Nephron (organoid): Measurements from ENCODE around the gene BDNF.

ENCODE experiments used
- H3K27ac Mint-ChIP-seq, 3 experiments: 2 replicates each; pipeline ENCODE4 v1.8.0; 2020; ENCODE audit warnings: mixed read lengths in 3 of 3, mild to moderate bottlenecking in 2 of 3, moderate library complexity in 1 of 3
- H3K27me3 Mint-ChIP-seq: 2 replicates; pipeline ENCODE4 v1.8.0; 2021; ENCODE audit warnings: low read depth, mild to moderate bottlenecking, moderate library complexity, mixed read lengths
- H3K36me3 Mint-ChIP-seq: 2 replicates; pipeline ENCODE4 v1.8.0; 2020; ENCODE audit warnings: low read depth, mixed read lengths
- H3K4me1 Mint-ChIP-seq: 2 replicates; pipeline ENCODE4 v1.8.0; 2020; ENCODE audit warnings: mixed read lengths
- H3K4me3 Mint-ChIP-seq, 3 experiments: 2 replicates each; pipeline ENCODE4 v1.8.0; 2020; ENCODE audit warnings: mild to moderate bottlenecking in 3 of 3, mixed read lengths in 3 of 3, moderate library complexity in 2 of 3
- H3K9me3 Mint-ChIP-seq: 2 replicates; pipeline ENCODE4 v1.8.0; 2020; ENCODE audit warnings: mixed read lengths
- CTCF ChIP-seq, 3 experiments: fragments of 200-600 bp; sonication (generic); IDR thresholded peaks; one replicate each; pipeline ENCODE4 v1.5.0; 2021; ENCODE audit warnings: antibody characterized with exemption in 3 of 3; ENCODE audit not compliant: unreplicated experiment in 3 of 3

The BDNF gene

DNA sequence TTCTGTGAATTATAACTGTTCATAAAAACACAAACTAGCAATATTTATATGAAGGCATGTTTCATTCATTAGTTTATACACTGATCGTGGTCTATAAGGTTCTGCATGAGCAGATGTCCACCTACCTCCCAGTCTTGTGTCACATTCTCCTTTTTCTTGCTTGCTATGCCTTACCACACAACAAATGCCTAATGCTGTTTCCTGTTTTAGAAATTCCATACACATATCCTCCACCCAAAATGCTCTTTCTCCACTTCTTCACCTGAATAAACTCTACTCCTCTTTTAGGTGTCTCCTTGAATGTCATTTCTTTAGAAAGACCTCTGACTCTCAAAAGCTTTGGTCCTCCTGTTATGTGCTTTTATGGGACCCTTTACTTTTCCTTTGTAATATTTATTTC lies 88.9 kb downstream of the BDNF start:
- Mint-ChIP-seq H3K36me3 (no peaks in the 10 kb centered on the region), H3K4me3 (no peak overlapping the region), H3K27ac (no peak overlapping the region), H3K27me3 (no peaks in the 10 kb centered on the region), H3K9me3 (no peaks in the 10 kb centered on the region), H3K4me1 (peaks cover 9% of the 10 kb centered on the region)
- TF ChIP-seq CTCF (IDR thresholded peaks at IDR 0.05; ENCODE audit: unreplicated experiment in 3 of 3): no peak

- Mint-ChIP-seq H3K9me3 (no peaks in the 10 kb centered on the region), H3K4me3 (no peak overlapping the region), H3K27ac (no peak overlapping the region), H3K4me1 (peaks cover 9% of the 10 kb centered on the region), H3K36me3 (no peaks in the 10 kb centered on the region), H3K27me3 (no peaks in the 10 kb centered on the region)
- TF ChIP-seq CTCF (IDR thresholded peaks at IDR 0.05; ENCODE audit: unreplicated experiment in 3 of 3): no peak
These were observed 89.3 kb downstream of the BDNF start for GRCh38 chr11:27610946-27611345.

DNA sequence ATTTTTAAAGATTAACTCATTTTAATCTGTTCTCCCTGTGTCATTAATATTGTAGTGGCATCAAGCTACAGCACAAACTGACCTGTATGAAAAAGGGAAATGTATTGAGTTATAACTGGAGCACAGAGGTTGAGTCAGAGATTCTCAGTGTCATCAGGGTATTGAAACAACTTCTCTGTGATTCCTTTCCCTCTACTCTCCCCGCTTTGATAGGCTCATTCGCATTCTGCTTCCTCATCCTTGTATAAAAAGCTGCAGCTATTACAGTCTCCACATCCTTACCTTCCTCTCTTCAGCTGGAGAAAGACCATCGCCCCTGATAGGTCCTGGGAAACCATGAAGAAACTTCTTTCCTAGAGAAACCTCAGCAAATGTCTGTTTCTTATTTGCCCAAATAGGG lies 90.0 kb downstream of the BDNF start:
- no peak overlapping the region for H3K27ac Mint-ChIP-seq
- no peak overlapping the region for H3K4me3 Mint-ChIP-seq
- H3K27me3 Mint-ChIP-seq: no peaks in the 10 kb centered on the region
- TF ChIP-seq CTCF (IDR thresholded peaks at IDR 0.05; ENCODE audit: unreplicated experiment in 3 of 3): no peak
- H3K9me3 Mint-ChIP-seq: no peaks in the 10 kb centered on the region
- peaks cover 9% of the 10 kb centered on the region for H3K4me1 Mint-ChIP-seq
- H3K36me3 Mint-ChIP-seq: no peaks in the 10 kb centered on the region

- TF ChIP-seq CTCF (IDR thresholded peaks at IDR 0.05; ENCODE audit: unreplicated experiment in 3 of 3): no peak
- peaks cover 7% of the 10 kb centered on the region for H3K4me1 Mint-ChIP-seq
- H3K9me3 Mint-ChIP-seq: no peaks in the 10 kb centered on the region
- H3K27ac Mint-ChIP-seq: no peak overlapping the region
- no peak overlapping the region for H3K4me3 Mint-ChIP-seq
- no peaks in the 10 kb centered on the region for H3K36me3 Mint-ChIP-seq
- peaks cover under 1% of the 10 kb centered on the region for H3K27me3 Mint-ChIP-seq
These were observed 91.3 kb downstream of the BDNF start for GRCh38 chr11:27608951-27609350.

DNA sequence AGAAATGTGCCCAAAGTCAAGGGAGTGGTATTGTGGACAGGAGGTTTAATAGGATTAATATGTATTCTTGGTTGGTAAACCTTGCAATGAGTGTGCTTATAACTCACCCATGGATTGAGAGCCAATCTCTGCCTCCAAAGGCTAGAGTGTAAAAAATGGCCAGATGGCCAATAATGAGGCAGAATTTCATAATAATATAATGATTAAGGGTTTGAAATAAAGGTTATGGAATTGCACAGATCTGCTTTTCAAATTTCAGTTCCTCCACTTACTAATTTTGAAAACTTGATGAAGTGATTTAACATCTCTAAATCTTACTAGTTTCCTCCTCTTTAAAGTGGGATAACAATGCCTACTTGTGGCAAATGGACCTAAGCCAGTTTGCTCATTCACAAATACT lies 94.8 kb downstream of the BDNF start:
- no peak for TF ChIP-seq CTCF (IDR thresholded peaks at IDR 0.05; ENCODE audit: unreplicated experiment in 3 of 3)
- Mint-ChIP-seq H3K4me1 (no peaks in the 10 kb centered on the region), H3K36me3 (no peaks in the 10 kb centered on the region), H3K4me3 (no peak overlapping the region), H3K27ac (no peak overlapping the region), H3K27me3 (peaks cover 3% of the 10 kb centered on the region), H3K9me3 (no peaks in the 10 kb centered on the region)
